Stomach (tissue), 9 donors: ENCODE data around the gene IGSF8. TPM values are rescaled to one million over a fixed set of nuclear protein-coding genes. Genes with fewer than 3 reads are reported as not detected.

Experiments used
- DNase-seq, 2 donors: peaks; one replicate each; pipeline versions ENCODE4 v3.0.0 to v3.0.0-alpha.2; 2013 to 2019
- H3K27ac ChIP-seq, 5 donors: fragments of 200-600 bp in 4 of 5; sonication (generic) in 4 of 5; one replicate each; pipeline ENCODE4 v1.5.1; 2013 to 2019; ENCODE audit warnings: mild to moderate bottlenecking in 1 of 5, moderate library complexity in 1 of 5
- H3K27me3 ChIP-seq, 3 donors: fragments of 200-600 bp; sonication (generic); one replicate each; pipeline ENCODE4 v1.5.1; 2017 to 2019; ENCODE audit warnings: mixed run types in 1 of 3
- H3K36me3 ChIP-seq, 4 donors: fragments of 200-600 bp; sonication (generic); 1 replicate in 3 of 4; 2 replicates in 1 of 4; pipeline ENCODE4 v1.5.1; 2016 to 2019
- H3K4me1 ChIP-seq, 4 donors: fragments of 200-600 bp; sonication (generic); one replicate each; pipeline ENCODE4 v1.5.1; 2016 to 2019
- H3K4me3 ChIP-seq, 4 donors: fragments of 200-600 bp; sonication (generic) in 3 of 4; one replicate each; pipeline ENCODE4 v1.5.1; 2016 to 2019; ENCODE audit warnings: mild to moderate bottlenecking in 1 of 4
- H3K9me3 ChIP-seq, 4 donors: fragments of 200-600 bp; sonication (generic); one replicate each; pipeline ENCODE4 v1.5.1; 2016 to 2019
- EP300 ChIP-seq: sonication (generic); formaldehyde crosslinking; IDR thresholded peaks from one replicate; pipeline ENCODE4 v1.6.1; 2017; ENCODE audit warnings: antibody characterized with exemption
- POLR2A ChIP-seq, 4 donors: fragments of 450-650 bp; IDR thresholded peaks; one replicate each; pipeline ENCODE4 v1.6.1; 2016; ENCODE audit warnings: antibody characterized with exemption in 4 of 4, control low read depth in 2 of 4, mild to moderate bottlenecking in 1 of 4, moderate library complexity in 1 of 4
- POLR2AphosphoS5 ChIP-seq, 3 donors: sonication (generic); formaldehyde crosslinking; IDR thresholded peaks; one replicate each; pipeline ENCODE4 v1.6.1; 2016; ENCODE audit warnings: antibody characterized with exemption in 3 of 3
- WGBS, 5 donors: extraction: QIAGEN DNeasy Blood & Tissue Kit in 3 of 5; methylation state at CpG; one replicate each; pipeline versions ENCODE4 v1.1.5 to v1.1.7; 2013 to 2018; 5-methylcytosine and 5-hydroxymethylcytosine counted together
- intact Hi-C: fragments of 100-400 bp; cut with DNase I; formaldehyde crosslinking; loops from one replicate; pipeline ENCODE4 v1.15.1; 2023; ENCODE audit warnings: low total_unique reads
- polyA plus RNA-seq, 3 donors: library from polyadenylated mRNA; stranded (reverse); fragments of 200-250 nt; gene quantifications; one replicate each; pipeline ENCODE4 v1.2.3, GENCODE V29; 2013
- total RNA-seq, 5 donors: library from RNA; depleted of rRNA; stranded (reverse); fragments of >200 nt; gene quantifications; one replicate each; pipeline versions ENCODE4 v1.1.0 to v1.2.3, GENCODE V29; 2014 to 2016
- TF ChIP-seq, protein P1 (sequence below), 7 experiments: fragments of 450-650 bp in 4 of 7; fragments of 200-600 bp in 3 of 7; sonication (generic) in 3 of 7; IDR thresholded peaks; one replicate each; pipeline ENCODE4 v1.5.1; 2016 to 2019; ENCODE audit warnings: antibody characterized with exemption in 7 of 7, control low read depth in 2 of 7, mild to moderate bottlenecking in 1 of 7
- donor health status: healthy with polysubstance abuse.
- donor health status: Bipolar disorder and iron deficiency.
- donor health status: healthy.

Gene IGSF8
- total and polyA plus RNA-seq, 8 donors: 4.7 to 65.2 (median 14.8) TPM

DNA sequence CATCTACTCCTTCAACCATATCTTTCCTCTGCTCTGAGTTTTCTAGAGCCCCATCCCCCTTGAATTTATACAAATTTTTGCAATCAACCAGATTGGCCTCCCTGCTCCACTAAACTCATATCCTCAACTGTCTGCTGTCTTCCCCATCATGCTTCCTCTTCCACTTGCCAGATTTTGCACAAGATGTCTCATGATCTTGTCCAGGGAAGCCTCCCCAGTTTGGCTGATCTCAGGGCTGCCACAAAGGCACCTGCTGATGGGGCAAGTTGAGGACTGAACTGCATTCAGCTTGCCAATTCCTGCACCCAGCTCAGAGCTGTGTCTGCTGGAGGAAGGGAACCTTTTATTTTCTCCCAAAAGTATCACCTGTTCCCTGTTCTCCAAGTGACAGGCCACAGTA lies 20.9 kb downstream of the IGSF8 start:
- peaks cover 7 to 61% (median 21%) of the 10 kb centered on the region in 3 donors for H3K27me3 ChIP-seq
- H3K4me3 ChIP-seq: no peak overlapping the region
- no peaks in the 10 kb centered on the region for H3K9me3 ChIP-seq
- intact Hi-C loops: no loop called here
- H3K27ac ChIP-seq: no peak overlapping the region
- TF ChIP-seq, protein P1, sequence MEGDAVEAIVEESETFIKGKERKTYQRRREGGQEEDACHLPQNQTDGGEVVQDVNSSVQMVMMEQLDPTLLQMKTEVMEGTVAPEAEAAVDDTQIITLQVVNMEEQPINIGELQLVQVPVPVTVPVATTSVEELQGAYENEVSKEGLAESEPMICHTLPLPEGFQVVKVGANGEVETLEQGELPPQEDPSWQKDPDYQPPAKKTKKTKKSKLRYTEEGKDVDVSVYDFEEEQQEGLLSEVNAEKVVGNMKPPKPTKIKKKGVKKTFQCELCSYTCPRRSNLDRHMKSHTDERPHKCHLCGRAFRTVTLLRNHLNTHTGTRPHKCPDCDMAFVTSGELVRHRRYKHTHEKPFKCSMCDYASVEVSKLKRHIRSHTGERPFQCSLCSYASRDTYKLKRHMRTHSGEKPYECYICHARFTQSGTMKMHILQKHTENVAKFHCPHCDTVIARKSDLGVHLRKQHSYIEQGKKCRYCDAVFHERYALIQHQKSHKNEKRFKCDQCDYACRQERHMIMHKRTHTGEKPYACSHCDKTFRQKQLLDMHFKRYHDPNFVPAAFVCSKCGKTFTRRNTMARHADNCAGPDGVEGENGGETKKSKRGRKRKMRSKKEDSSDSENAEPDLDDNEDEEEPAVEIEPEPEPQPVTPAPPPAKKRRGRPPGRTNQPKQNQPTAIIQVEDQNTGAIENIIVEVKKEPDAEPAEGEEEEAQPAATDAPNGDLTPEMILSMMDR (IDR thresholded peaks at IDR 0.05): no peak
- no peak for TF ChIP-seq POLR2A (IDR thresholded peaks at IDR 0.05)
- no peak for TF ChIP-seq POLR2AphosphoS5 (IDR thresholded peaks at IDR 0.05)
- DNase-seq: no peak
- H3K4me1 ChIP-seq: peaks cover 0 to 9% (median 0%) of the 10 kb centered on the region in 4 donors
- H3K36me3 ChIP-seq: no peaks in the 10 kb centered on the region

DNA sequence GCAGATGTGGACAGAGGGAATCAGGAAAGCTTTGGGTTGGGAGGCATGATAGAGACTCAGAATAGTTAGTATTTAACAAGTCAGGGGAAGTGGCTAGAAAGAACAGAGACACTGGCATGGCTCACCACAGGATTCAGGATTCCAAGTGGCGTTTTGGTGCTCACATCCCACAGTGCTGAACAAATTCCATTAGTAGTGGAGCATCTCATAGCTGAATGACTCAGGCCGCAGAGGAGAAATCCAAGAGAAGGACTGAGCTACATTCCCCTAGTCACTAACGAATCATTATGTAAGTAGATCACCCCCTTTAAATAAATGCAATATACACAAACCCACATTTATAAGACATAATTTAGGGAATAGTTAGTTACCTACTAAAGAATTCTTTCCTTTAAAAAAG lies 22.1 kb downstream of the IGSF8 start:
- no peak for DNase-seq
- intact Hi-C loops: no loop called here

DNA sequence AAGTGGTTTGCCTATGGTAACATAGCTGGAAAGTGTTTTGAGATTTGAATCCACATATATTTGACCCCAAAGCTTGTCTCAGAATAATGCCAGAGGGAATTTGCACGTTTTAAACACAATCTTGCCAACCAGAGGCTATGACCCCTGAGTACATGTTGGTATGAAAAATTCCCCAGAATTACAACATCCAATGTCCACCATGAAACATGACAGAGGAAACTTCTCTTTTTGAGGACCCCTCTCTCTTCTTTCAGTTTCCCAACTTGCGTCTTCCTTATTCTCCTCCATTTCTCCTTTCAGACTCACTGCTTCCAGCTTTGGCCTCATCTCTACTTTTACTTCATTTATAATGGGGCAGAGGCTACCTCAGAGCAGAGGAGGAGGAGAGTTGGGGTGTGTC lies 22.6 kb downstream of the IGSF8 start:
- no peak for DNase-seq
- TF ChIP-seq POLR2AphosphoS5 (IDR thresholded peaks at IDR 0.05) (no peak), POLR2A (IDR thresholded peaks at IDR 0.05) (no peak), EP300 (no peak)
- TF ChIP-seq, protein P1 (IDR thresholded peaks at IDR 0.05): no peak
- intact Hi-C loops: no loop called here
- 49 to 58% (median 53%) methylated on average over 2 of the region's 2 CpGs for WGBS, 5 donors
- no peaks in the 10 kb centered on the region for H3K9me3 ChIP-seq
- H3K27me3 ChIP-seq: peaks cover 7 to 51% (median 8%) of the 10 kb centered on the region in 3 donors
- peaks cover 0 to 7% (median 2%) of the 10 kb centered on the region in 4 donors for H3K4me1 ChIP-seq
- no peak overlapping the region for H3K4me3 ChIP-seq
- H3K36me3 ChIP-seq: no peaks in the 10 kb centered on the region
- no peak overlapping the region for H3K27ac ChIP-seq

More for the DNA sequence above, 22.1 kb downstream of the IGSF8 start:
- H3K36me3 ChIP-seq: no peaks in the 10 kb centered on the region
- WGBS, 5 donors: 71 to 91% (median 81%) methylated on average over 3 of the region's 3 CpGs
- H3K27me3 ChIP-seq: peaks cover 7 to 51% (median 10%) of the 10 kb centered on the region in 3 donors
- H3K9me3 ChIP-seq: no peaks in the 10 kb centered on the region
- H3K4me1 ChIP-seq: peaks cover 0 to 7% (median 0%) of the 10 kb centered on the region in 4 donors
- no peak overlapping the region for H3K27ac ChIP-seq
- no peak overlapping the region for H3K4me3 ChIP-seq
- no peak for TF ChIP-seq EP300
- TF ChIP-seq, protein P1 (IDR thresholded peaks at IDR 0.05): no peak
- no peak for TF ChIP-seq POLR2AphosphoS5 (IDR thresholded peaks at IDR 0.05)
- no peak for TF ChIP-seq POLR2A (IDR thresholded peaks at IDR 0.05)

DNA sequence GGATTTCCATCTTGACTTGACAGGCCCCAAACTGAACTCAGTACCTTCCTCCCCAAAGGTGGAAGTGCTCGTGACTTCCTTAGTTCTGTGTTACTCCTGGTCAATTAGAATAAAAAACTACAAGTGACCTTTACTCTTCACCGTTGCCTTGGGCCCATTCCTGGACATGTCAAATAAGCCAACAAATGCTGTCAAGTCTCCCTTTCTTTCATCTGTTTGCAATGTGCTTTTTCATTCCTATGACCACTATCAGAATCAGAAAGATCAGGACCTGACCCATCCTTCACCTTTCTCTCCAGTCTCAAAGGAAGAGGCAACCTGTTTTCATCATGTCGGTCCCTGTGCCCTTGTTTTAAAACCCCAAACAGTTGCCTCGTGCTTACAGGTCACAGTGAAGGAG lies 23.6 kb downstream of the IGSF8 start:
- no peak for DNase-seq
- H3K4me1 ChIP-seq: peaks cover 0 to 14% (median 11%) of the 10 kb centered on the region in 4 donors
- no peak overlapping the region for H3K27ac ChIP-seq
- H3K27me3 ChIP-seq: peaks cover 7 to 51% (median 9%) of the 10 kb centered on the region in 3 donors
- no peaks in the 10 kb centered on the region for H3K9me3 ChIP-seq
- intact Hi-C loops: no loop called here
- 46 to 64% (median 60%) methylated on average over 4 of the region's 4 CpGs for whole genome bisulfite sequencing, 5 donors
- no peaks in the 10 kb centered on the region for H3K36me3 ChIP-seq
- TF ChIP-seq POLR2A (IDR thresholded peaks at IDR 0.05): no peak
- TF ChIP-seq, protein P1 (IDR thresholded peaks at IDR 0.05): no peak
- no peak for TF ChIP-seq POLR2AphosphoS5 (IDR thresholded peaks at IDR 0.05)
- no peak for TF ChIP-seq EP300
- H3K4me3 ChIP-seq: no peak overlapping the region
